IgD-negative memory B cell (primary cell): ENCODE measurements around the gene ASAH2. TPM values are rescaled to one million over a fixed set of nuclear protein-coding genes. Genes with fewer than 3 reads are reported as not detected.
A peak's percentile ranks its signal among the peaks of the same experiment; 100 is the strongest.

ENCODE experiments used
- H3K27ac Mint-ChIP-seq, 3 donors: one replicate each; pipeline ENCODE4 v1.8.0; 2020 to 2022; ENCODE audit warnings: mild to moderate bottlenecking in 3 of 3, mixed read lengths in 3 of 3, moderate library complexity in 1 of 3
- H3K27me3 Mint-ChIP-seq: one replicate; pipeline ENCODE4 v1.8.0; 2021; ENCODE audit warnings: mixed read lengths
- H3K36me3 Mint-ChIP-seq: one replicate; pipeline ENCODE4 v1.8.0; 2020; ENCODE audit warnings: mild to moderate bottlenecking, mixed read lengths
- H3K4me1 Mint-ChIP-seq, 3 donors: one replicate each; pipeline ENCODE4 v1.8.0; 2020 to 2022; ENCODE audit warnings: mixed read lengths in 3 of 3, mild to moderate bottlenecking in 1 of 3
- H3K4me3 Mint-ChIP-seq, 4 donors: one replicate each; pipeline ENCODE4 v1.8.0; 2020 to 2022; ENCODE audit warnings: mild to moderate bottlenecking in 4 of 4, mixed read lengths in 4 of 4, moderate library complexity in 3 of 4
- H3K9me3 Mint-ChIP-seq, 3 donors: one replicate each; pipeline ENCODE4 v1.8.0; 2020 to 2021; ENCODE audit warnings: mixed read lengths in 3 of 3, mild to moderate bottlenecking in 1 of 3
- polyA plus RNA-seq: library from polyadenylated mRNA; unstranded; fragments of 300-500 nt; fragmentation: Illumina TruSeq; gene quantifications from one replicate; pipeline ENCODE4 v1.2.3, GENCODE V29; 2021

Gene ASAH2
- 1.5 TPM for polyA plus RNA-seq

DNA sequence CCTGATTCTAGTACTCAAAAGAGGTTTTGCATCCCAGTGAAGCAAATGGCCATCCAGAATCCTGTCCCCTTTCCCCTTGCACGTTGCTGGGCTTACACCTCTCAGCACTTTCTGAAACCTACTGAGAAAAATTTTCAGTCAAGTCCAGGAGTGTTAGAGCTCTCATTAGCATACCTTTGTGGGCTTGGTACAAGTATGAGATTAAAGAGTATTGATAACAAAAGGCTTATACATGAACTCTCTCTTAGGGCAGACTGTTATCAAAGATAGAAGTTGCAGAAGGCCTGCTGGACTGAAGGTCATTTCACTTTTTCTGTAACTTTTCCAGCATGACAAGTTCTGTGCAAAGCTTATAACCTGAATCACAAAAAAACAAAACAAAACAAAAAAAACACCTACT is at the start of gene ASAH2:
Gene ASAH2 (minus strand): TSS at position 123 of the 400 bp plus-strand sequence. CDS start 2,906 bp downstream, outside the sequence.
- Mint-ChIP-seq H3K27ac (no peak within 1 kb of the TSS), H3K36me3 (no peaks in the 10 kb centered on the region), H3K4me1 (no peaks in the 10 kb centered on the region), H3K9me3 (no peaks in the 10 kb centered on the region), H3K4me3 (no peak within 1 kb of the TSS), H3K27me3 (peaks cover 15% of the 10 kb centered on the region)

DNA sequence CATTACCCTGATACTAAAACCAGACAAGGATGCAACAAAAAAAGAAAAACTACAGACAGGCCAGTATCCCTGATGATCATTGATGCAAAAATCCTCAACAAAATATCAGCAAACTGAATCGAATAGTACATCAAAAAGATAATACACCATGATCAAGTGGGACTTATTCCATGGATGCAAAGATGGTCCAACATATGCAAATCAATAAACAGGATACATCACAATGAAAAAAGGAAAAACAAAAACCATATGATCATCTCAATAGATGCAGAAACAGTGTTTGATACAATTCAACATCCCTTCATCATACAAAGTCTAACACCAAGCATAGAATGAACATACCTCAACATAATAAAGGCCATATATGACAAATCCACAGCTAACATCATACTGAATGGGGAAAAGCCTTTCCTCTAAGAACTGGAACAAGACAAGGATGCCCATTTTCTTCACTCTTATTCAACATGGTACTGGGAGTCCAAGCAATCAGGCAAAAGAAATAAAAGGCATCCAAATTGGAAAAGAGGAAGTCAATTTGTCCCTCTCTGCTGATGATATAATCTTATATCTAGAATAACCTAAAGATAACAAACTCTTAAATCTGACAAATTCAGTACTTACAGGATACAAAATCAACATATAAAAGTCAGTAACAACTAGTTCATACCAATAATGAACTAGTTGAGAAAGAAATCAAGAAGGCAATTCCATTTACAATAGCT is 48.8 kb upstream of the ASAH2 start:
- H3K9me3 Mint-ChIP-seq: peaks cover 2 to 11% (median 6%) of the 10 kb centered on the region in 3 donors
- no peaks in the 10 kb centered on the region for H3K27me3 Mint-ChIP-seq
- peaks cover 7% of the 10 kb centered on the region for H3K36me3 Mint-ChIP-seq
- H3K4me1 Mint-ChIP-seq: peaks cover 8 to 20% (median 14%) of the 10 kb centered on the region in 3 donors
- no peak overlapping the region for H3K4me3 Mint-ChIP-seq
- H3K27ac Mint-ChIP-seq: no peak overlapping the region

DNA sequence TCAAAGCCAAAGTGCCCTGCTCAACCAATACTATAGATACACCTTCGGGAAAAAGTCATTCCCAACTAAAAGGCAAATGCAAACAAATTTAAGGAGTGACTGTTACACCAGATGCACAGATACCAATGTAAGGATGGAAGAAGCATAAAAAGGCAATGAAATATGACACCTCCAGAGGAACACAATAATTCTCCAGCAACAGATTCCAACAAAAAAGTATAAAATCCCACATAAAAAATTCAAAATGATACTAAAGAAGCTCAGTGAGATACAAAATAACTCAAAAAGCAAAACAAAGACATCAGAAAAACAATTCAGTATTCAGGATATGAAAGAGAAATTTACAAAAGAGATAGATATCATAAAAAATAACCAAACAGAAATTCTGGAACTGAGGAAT is 44.1 kb upstream of the ASAH2 start:
- Mint-ChIP-seq H3K4me3 (no peak overlapping the region), H3K27me3 (no peaks in the 10 kb centered on the region), H3K27ac (no peak overlapping the region), H3K36me3 (no peaks in the 10 kb centered on the region), H3K9me3 (peaks cover 2 to 11% (median 6%) of the 10 kb centered on the region in 3 donors), H3K4me1 (peaks cover 0 to 2% (median 0%) of the 10 kb centered on the region in 3 donors)

DNA sequence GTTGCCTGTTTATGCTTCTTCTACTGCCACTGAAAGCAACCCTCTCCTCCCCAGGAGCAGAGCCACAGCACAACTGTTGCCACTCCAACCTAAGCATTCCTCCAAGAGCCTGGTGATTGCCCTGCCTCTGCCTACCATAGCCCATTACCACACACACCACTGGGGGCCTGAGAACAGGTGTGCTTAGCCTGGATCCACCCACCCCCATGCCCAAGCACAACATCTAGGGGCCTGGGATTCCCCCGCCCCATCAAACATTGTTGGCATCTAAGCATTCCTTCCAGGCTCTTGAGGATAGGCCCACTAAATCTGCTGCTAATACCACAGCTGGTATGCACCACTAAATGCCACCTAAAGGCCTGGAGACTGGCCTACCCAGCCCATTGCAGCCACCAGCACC is 43.3 kb upstream of the ASAH2 start:
- H3K4me1 Mint-ChIP-seq: peaks cover 0 to 2% (median 0%) of the 10 kb centered on the region in 3 donors
- no peaks in the 10 kb centered on the region for H3K36me3 Mint-ChIP-seq
- peaks cover 2 to 11% (median 6%) of the 10 kb centered on the region in 3 donors for H3K9me3 Mint-ChIP-seq
- H3K27ac Mint-ChIP-seq: no peak overlapping the region
- no peak overlapping the region for H3K4me3 Mint-ChIP-seq
- no peaks in the 10 kb centered on the region for H3K27me3 Mint-ChIP-seq

DNA sequence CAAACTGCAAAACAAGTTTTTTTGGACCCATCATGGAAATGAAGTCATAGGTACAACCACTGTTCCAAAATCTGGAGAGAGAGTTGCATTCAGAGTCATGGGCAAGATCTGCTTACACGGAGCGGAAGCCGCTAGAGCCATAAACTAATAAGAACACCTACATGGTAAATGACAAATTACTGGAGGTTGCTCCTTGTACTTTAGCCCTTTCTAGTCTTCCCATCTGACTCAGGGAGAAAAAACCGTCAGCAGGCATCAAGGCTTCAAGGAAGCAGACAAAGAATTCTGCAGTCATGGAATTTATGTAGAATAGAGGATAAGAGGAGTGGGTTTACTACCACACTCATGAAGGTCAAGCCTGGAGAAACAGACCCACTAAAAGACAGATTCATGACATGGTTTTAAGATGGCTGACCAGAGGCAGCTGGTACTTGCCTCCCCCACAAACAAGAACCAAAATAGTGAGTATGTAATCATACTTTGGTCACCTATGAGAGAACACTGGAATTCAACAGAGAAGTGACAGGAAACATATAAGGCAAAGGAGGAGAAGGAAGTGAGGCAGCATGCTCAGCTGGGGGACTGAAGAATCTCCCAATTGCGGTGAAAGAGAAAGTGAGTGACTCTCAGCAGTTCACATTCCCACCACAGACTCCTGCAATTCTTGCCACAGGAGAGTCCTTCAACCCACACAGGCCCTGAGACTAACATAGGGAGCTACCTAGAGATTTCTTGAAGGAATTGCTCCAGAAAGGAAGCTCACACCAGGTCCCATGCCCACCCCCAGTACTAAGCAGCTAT is 42.4 kb upstream of the ASAH2 start:
- Mint-ChIP-seq H3K4me1 (peaks cover 0 to 2% (median 0%) of the 10 kb centered on the region in 3 donors), H3K27me3 (no peaks in the 10 kb centered on the region), H3K27ac (no peak overlapping the region), H3K9me3 (peaks cover 2 to 7% (median 5%) of the 10 kb centered on the region in 3 donors), H3K36me3 (no peaks in the 10 kb centered on the region), H3K4me3 (no peak overlapping the region)

DNA sequence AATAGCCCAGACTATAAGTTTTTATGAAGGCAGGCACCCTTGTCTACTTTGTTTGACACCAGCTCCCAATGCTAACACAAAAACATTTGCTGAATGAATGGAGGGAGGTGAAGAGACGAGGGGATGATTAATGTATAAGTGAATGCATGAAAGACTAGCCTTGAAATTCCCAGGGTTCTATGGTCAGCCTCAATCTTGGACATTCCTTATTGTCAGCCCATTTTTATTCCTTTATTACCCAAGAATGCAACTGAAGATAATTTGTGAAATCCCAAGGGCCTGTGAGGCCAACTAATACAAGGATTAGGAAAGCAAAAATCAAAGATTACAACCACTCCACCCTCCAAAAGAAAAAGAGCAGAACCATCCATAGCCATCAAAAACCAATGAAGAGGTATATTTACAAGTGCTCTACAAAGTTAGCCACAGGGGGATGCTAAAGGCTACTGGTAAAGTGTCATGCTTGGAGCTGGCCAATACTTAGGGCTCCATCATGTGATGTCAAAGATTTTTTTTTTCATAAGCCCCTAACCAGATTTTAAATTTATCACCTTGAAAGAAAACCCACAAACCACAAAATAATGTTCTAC is 40.0 kb upstream of the ASAH2 start:
- no peaks in the 10 kb centered on the region for H3K27me3 Mint-ChIP-seq
- no peak overlapping the region for H3K27ac Mint-ChIP-seq
- H3K36me3 Mint-ChIP-seq: no peaks in the 10 kb centered on the region
- H3K4me1 Mint-ChIP-seq: no peaks in the 10 kb centered on the region
- H3K9me3 Mint-ChIP-seq: no peaks in the 10 kb centered on the region
- no peak overlapping the region for H3K4me3 Mint-ChIP-seq

DNA sequence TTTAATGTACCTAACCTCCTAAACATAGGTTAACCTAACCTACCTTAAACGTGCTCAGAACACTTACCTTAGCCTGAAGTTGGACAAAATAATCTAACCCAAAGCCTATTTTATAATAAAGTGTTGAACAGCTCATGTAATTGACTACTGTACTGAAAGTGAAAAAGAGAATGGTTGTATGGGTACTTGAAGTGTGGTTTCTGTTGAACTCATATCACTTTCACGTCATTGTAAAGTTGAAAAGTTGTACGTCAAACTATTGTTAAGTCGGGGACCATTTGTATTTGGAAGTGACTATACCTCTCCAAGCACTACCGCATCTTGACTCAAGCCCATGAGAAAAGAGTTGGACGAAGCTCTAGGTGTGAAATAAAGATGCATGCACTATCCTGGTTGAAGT is 37.9 kb upstream of the ASAH2 start:
- Mint-ChIP-seq H3K4me1 (no peaks in the 10 kb centered on the region), H3K36me3 (no peaks in the 10 kb centered on the region), H3K27me3 (no peaks in the 10 kb centered on the region), H3K9me3 (no peaks in the 10 kb centered on the region), H3K4me3 (no peak overlapping the region), H3K27ac (no peak overlapping the region)

DNA sequence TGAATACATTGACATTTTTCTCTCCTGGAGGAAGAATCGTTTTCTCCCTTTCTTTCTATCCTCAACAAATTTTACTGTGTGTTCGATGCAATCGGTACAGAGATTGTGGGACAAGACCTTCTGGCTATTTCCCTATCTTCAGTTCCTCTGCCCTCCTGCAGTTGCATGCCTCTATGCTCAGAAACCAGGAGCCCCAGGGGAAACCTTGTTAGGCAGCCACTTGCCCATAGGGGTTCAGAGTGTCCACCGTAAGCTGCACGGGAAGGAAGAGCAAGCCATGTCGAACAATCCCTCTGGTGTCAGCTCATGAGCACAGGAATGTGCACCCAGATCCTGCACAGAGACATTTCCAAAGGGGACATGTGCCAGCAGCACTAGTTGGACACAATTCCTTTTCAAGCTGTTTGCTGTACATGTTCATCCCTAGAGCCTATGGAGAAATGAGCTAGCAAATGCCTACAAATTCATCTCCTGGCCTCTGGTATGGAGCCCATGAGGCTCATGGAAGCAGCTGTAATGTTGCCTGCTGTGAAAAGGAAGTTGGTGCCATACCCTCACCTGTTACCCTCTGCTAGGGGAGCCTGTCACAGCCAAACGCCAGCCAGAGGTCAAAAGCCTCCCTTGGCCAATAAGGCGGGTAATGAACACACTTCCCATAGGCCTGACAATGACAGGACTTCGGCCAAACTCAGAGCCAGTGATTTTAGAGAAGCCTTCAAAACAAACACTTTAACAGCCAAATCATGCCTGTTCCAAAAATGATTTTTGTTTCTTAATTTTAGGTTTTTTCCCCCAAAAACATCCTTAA is 35.9 kb upstream of the ASAH2 start:
- Mint-ChIP-seq H3K27me3 (peaks cover 4% of the 10 kb centered on the region), H3K4me3 (no peak overlapping the region), H3K9me3 (no peaks in the 10 kb centered on the region), H3K36me3 (no peaks in the 10 kb centered on the region), H3K27ac (no peak overlapping the region), H3K4me1 (no peaks in the 10 kb centered on the region)

DNA sequence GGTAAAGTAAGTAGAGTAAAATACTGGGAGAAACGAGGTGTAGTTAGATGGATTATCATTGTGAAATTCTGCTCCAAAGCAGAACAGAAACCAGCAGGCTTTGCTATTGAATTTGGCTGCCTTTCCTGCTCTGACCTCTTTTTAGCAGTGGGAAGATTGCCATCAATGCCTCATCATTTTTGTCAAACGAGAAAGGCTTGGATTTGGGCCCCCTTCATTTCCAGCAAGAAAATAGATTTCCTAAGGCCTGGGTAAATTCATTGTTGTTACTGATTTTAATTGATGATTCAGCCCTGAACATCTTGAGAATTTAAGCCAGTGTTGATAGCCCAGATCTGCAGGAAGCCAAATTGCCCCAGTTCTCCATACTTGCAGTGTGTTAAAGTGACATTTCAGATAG is 35.2 kb upstream of the ASAH2 start:
- peak overlapping the region in 2 of 3 donors; percentile 12 to 60 for H3K27ac Mint-ChIP-seq
- peaks cover 4% of the 10 kb centered on the region for H3K27me3 Mint-ChIP-seq
- H3K36me3 Mint-ChIP-seq: no peaks in the 10 kb centered on the region
- no peaks in the 10 kb centered on the region for H3K4me1 Mint-ChIP-seq
- H3K4me3 Mint-ChIP-seq: no peak overlapping the region
- H3K9me3 Mint-ChIP-seq: no peaks in the 10 kb centered on the region

DNA sequence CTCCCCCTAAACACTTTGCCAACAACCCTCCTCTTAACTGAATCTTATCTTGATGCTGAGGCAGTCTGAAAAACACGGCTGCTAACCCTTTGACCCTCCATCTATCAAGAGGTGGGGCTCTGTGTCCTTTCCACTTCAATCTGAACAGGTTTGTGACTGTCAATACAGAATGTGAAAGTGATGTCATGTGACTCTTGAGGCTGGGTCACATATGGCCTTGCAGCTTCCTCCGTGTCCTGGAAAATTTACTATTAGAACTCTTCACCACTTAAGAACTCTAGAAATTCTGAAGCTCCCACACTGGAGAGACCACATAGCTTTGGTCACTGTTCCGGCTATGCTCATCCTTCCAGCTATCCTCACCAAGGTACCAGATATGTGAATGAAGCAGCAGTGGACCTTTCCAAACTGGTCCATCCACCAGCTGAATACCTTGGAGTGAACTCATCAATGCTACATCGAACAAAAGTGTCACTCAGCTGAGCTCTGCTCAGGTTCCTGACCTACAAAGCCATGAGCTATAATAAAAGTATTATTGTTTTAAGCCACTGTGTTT is 30.7 kb upstream of the ASAH2 start:
- no peak overlapping the region for H3K27ac Mint-ChIP-seq
- H3K9me3 Mint-ChIP-seq: no peaks in the 10 kb centered on the region
- peaks cover 0 to 3% (median 0%) of the 10 kb centered on the region in 3 donors for H3K4me1 Mint-ChIP-seq
- peaks cover 3% of the 10 kb centered on the region for H3K36me3 Mint-ChIP-seq
- H3K27me3 Mint-ChIP-seq: peaks cover 4% of the 10 kb centered on the region
- no peak overlapping the region for H3K4me3 Mint-ChIP-seq

DNA sequence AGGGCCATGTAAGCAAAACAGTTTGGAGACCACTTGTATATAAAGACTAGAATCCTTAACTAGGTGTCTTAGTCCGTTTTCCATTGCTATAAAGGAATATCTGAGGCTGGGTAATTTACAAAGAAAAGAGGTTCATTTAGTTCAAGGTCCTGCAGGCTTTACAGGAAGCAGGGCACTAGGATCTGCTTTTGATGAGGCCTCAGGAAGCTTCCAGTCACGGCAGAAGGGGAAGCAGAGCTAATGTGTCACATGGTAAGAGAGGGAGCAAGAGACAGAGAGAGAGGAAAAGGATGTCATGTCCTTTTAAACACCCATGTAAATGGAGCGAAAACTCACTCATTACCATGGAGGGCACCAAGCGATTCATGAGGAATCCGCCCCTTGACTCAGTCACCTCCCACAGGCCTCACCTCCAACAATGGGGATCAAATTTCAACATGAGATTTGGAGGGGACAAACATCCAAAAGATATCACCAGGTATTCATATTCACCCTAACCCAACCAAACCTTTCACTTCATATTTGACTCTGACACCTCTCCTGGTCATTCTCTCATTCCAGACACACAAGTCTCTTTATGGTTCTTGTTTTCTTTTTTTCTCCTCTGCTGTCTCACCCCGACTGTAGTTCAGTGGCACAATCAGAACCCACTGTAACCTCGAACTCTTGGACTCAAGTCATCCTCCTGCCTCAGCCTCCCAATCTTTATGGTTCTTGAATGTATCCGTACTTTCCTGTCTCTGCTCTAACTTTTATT is 30.1 kb upstream of the ASAH2 start:
- no peaks in the 10 kb centered on the region for H3K9me3 Mint-ChIP-seq
- H3K27ac Mint-ChIP-seq: no peak overlapping the region
- H3K36me3 Mint-ChIP-seq: peaks cover 3% of the 10 kb centered on the region
- H3K4me1 Mint-ChIP-seq: peaks cover 0 to 3% (median 0%) of the 10 kb centered on the region in 3 donors
- peaks cover 7% of the 10 kb centered on the region for H3K27me3 Mint-ChIP-seq
- no peak overlapping the region for H3K4me3 Mint-ChIP-seq

DNA sequence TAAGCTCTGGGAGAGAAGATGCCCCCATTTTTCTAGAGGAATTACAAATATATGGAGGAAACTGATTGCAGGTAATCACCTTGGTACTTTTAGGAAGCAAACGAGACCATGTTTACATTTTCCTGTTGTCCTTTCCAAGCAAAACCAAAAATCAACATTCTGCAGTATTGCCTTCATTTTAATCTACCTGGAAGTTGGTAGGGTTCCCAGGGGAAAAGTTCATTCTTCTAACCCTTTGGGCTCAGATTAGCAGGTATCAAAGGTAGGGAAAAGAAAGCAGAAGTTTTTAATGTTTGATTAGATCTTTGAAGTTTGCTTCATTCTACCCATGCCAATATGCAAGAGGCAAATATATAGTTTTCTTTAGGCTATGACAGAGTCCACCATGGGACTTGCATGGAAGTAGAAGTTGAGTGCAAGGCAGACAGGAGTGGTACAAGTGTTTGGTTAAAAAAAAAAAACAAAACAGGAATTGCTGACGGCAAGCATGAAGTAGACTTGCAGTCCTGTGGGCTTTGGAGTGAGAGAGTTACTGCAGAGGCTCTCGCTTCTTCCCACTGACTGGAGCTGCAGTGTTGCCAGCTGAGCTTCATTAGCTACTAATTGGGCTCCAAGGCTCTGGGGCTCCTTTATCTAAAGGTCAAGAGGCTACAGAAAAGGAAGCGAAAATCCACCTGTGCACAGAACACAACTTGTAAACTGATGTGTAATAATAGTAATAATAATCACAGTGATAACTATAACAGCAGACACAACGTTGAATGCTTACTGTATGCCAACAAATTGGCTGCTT is 28.9 kb upstream of the ASAH2 start:
- Mint-ChIP-seq H3K4me1 (peaks cover 0 to 3% (median 2%) of the 10 kb centered on the region in 3 donors), H3K27ac (no peak overlapping the region), H3K36me3 (peaks cover 3% of the 10 kb centered on the region), H3K27me3 (peaks cover 8% of the 10 kb centered on the region), H3K9me3 (no peaks in the 10 kb centered on the region), H3K4me3 (no peak overlapping the region)

DNA sequence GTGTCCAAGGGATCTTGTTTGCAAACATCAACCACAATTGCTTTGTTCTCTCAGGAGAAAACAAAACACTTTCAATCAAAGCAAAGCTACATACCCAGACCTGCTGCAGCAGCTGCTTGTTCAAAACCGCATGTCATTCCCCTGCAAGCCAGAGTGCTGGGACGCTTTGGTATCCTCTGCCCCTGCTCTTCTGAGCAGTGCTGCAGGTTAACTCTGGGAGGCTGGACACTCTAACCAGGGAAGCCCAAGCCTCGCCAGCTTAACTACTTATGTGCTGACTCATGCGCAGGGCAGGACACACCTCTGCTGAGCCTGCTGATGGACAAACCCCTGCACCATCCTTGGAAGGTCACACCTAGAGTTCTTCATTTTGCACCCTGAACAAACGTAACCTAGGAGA is 28.2 kb upstream of the ASAH2 start:
- Mint-ChIP-seq H3K4me3 (no peak overlapping the region), H3K27ac (no peak overlapping the region), H3K27me3 (peaks cover 8% of the 10 kb centered on the region), H3K4me1 (peaks cover 0 to 3% (median 2%) of the 10 kb centered on the region in 3 donors), H3K9me3 (no peaks in the 10 kb centered on the region), H3K36me3 (peaks cover 3% of the 10 kb centered on the region)
